H1 (cell line): ENCODE results near the gene NCCRP1. TPM values are rescaled to one million over a fixed set of nuclear protein-coding genes. Genes with fewer than 3 reads are reported as not detected.
A peak's percentile ranks its signal among the peaks of the same experiment; 100 is the strongest.

Experiments used
- CTCF ChIA-PET: fragments of 300-600 bp; sonication (Branson Sonifier 250); formaldehyde crosslinking; loops from one replicate; lab custom pipeline; 2021; ENCODE audit not compliant: partially characterized antibody; lab: Charles Lee
- POLR2A ChIA-PET: fragments of 300-600 bp; sonication (Branson Sonifier 250); formaldehyde crosslinking; loops from one replicate; lab custom pipeline; 2021; ENCODE audit warnings: inconsistent platforms; ENCODE audit not compliant: partially characterized antibody; lab: Charles Lee
- DNase-seq, 2 experiments: peaks; one replicate each; pipeline versions ENCODE4 v3.0.0 to v3.0.0-alpha.2; 2010 to 2022; ENCODE audit warnings: low spot score in 2 of 2, low read depth in 1 of 2, mixed read lengths in 1 of 2
- FAIRE-seq: peaks from 2 replicates; lab custom pipeline; 2011; peaks lifted over from hg19 to GRCh38; lab: Jason Lieb, UNC
- H2AFZ ChIP-seq: 2 replicates; pipeline ENCODE4 v1.8.1; 2012; ENCODE audit warnings: low read length, inconsistent platforms
- H2AK5ac ChIP-seq: 2 replicates; pipeline ENCODE4 v1.6.1; 2013; ENCODE audit warnings: low read depth, low read length
- H2BK120ac ChIP-seq: replicated peaks from 2 replicates; pipeline ENCODE3; 2013; ENCODE audit warnings: low read depth, low read length, inconsistent platforms
- H2BK12ac ChIP-seq: 2 replicates; pipeline ENCODE4 v1.6.1; 2013; ENCODE audit warnings: low read depth, low read length
- H2BK15ac ChIP-seq: 2 replicates; pipeline ENCODE4 v1.6.1; 2013; ENCODE audit warnings: low read length
- H2BK20ac ChIP-seq: 2 replicates; pipeline ENCODE4 v1.6.1; 2013; ENCODE audit warnings: low read length
- H2BK5ac ChIP-seq: 2 replicates; pipeline ENCODE4 v1.6.1; 2013; ENCODE audit warnings: low read depth, low read length
- H3K14ac ChIP-seq: 2 replicates; pipeline ENCODE4 v1.6.1; 2013; ENCODE audit warnings: inconsistent platforms; ENCODE audit not compliant: insufficient read length
- H3K18ac ChIP-seq: 2 replicates; pipeline ENCODE4 v1.6.1; 2013; ENCODE audit warnings: low read length; ENCODE audit errors: extremely low read depth
- H3K23ac ChIP-seq: 2 replicates; pipeline ENCODE4 v1.6.1; 2013; ENCODE audit warnings: inconsistent platforms; ENCODE audit not compliant: insufficient read length
- H3K23me2 ChIP-seq: 2 replicates; pipeline ENCODE4 v1.6.1; 2013; ENCODE audit warnings: low read depth, low read length
- H3K27ac ChIP-seq: 2 replicates; pipeline ENCODE4 v1.6.1; 2011; ENCODE audit warnings: low read depth, low read length, inconsistent platforms
- H3K27me3 ChIP-seq, 4 experiments: replicated peaks in 1 of 4; 1 replicate in 1 of 4; 2 replicates in 3 of 4; pipeline versions ENCODE4 v1.6.1 to v1.8.1; 2011 to 2013; ENCODE audit warnings: low read length in 3 of 4, mild to moderate bottlenecking in 3 of 4, inconsistent platforms in 2 of 4, mixed read lengths in 2 of 4, moderate library complexity in 1 of 4; ENCODE audit not compliant: control insufficient read depth in 3 of 4, insufficient read depth in 3 of 4; ENCODE audit errors: extremely low read depth in 1 of 4
- H3K36me3 ChIP-seq, 4 experiments: 2 replicates each; pipeline versions ENCODE4 v1.6.1 to v1.8.1; 2011 to 2013; ENCODE audit warnings: mild to moderate bottlenecking in 4 of 4, low read length in 3 of 4, moderate library complexity in 2 of 4, control low read depth in 1 of 4, inconsistent platforms in 1 of 4; ENCODE audit not compliant: insufficient read depth in 4 of 4, control insufficient read depth in 2 of 4
- H3K4ac ChIP-seq: replicated peaks from 2 replicates; pipeline ENCODE3; 2013; ENCODE audit warnings: low read length, low read depth, mixed read lengths, inconsistent platforms; ENCODE audit not compliant: insufficient read length
- H3K4me1 ChIP-seq, 4 experiments: replicated peaks in 1 of 4; 1 replicate in 1 of 4; 2 replicates in 3 of 4; pipeline versions ENCODE4 v1.6.1 to v1.8.1; 2011 to 2013; ENCODE audit warnings: low read length in 3 of 4, inconsistent platforms in 2 of 4, mixed read lengths in 1 of 4; ENCODE audit not compliant: insufficient read depth in 4 of 4, control insufficient read depth in 3 of 4
- H3K4me2 ChIP-seq, 2 experiments: 2 replicates each; pipeline versions ENCODE4 v1.6.1 to v1.8.1; 2011 to 2013; ENCODE audit warnings: low read depth in 2 of 2, low read length in 2 of 2, control low read depth in 1 of 2, inconsistent platforms in 1 of 2, mild to moderate bottlenecking in 1 of 2; ENCODE audit not compliant: insufficient read depth in 1 of 2
- H3K4me3 ChIP-seq, 4 experiments: fragments of 200-600, 300-600 bp in 1 of 4; sonication (generic), shearing (Covaris generic), sonication (Bioruptor Twin) in 1 of 4; 2 replicates each; pipeline versions ENCODE4 v1.5.1 to v1.8.1; 2011 to 2016; ENCODE audit warnings: low read length in 4 of 4, low read depth in 3 of 4, control low read depth in 2 of 4, inconsistent platforms in 2 of 4, mild to moderate bottlenecking in 2 of 4, mixed read lengths in 1 of 4, moderate library complexity in 1 of 4; ENCODE audit not compliant: insufficient read depth in 2 of 4; ENCODE audit errors: extremely low read depth in 1 of 4
- H3K56ac ChIP-seq: replicated peaks from 2 replicates; pipeline ENCODE3; 2013; ENCODE audit warnings: low read depth, mild to moderate bottlenecking, mixed read lengths, low read length, inconsistent platforms; ENCODE audit not compliant: insufficient read length
- H3K79me1 ChIP-seq: 2 replicates; pipeline ENCODE4 v1.6.1; 2013; ENCODE audit warnings: low read depth, low read length, control low read depth
- H3K79me2 ChIP-seq, 2 experiments: 2 replicates each; pipeline versions ENCODE4 v1.6.1 to v1.8.1; 2012 to 2013; ENCODE audit warnings: low read length in 2 of 2, mild to moderate bottlenecking in 2 of 2, inconsistent platforms in 1 of 2; ENCODE audit not compliant: insufficient read depth in 2 of 2, control insufficient read depth in 1 of 2
- H3K9ac ChIP-seq, 4 experiments: replicated peaks in 1 of 4; 1 replicate in 1 of 4; 2 replicates in 3 of 4; pipeline versions ENCODE4 v1.6.1 to v1.8.1; 2011 to 2013; ENCODE audit warnings: low read depth in 3 of 4, low read length in 3 of 4, control low read depth in 2 of 4, mild to moderate bottlenecking in 2 of 4, moderate library complexity in 2 of 4, inconsistent platforms in 1 of 4; ENCODE audit errors: extremely low read depth in 1 of 4
- H3K9me3 ChIP-seq, 2 experiments: 2 replicates each; pipeline versions ENCODE4 v1.6.1 to v1.8.1; 2012 to 2013; ENCODE audit warnings: mild to moderate bottlenecking in 2 of 2, moderate library complexity in 2 of 2, control low read depth in 1 of 2, inconsistent platforms in 1 of 2, low read depth in 1 of 2, low read length in 1 of 2, mixed read lengths in 1 of 2; ENCODE audit not compliant: insufficient read depth in 2 of 2
- H4K20me1 ChIP-seq, 2 experiments: replicated peaks in 1 of 2; 2 replicates each; pipeline versions ENCODE3 to v1.8.1; 2011 to 2013; ENCODE audit warnings: inconsistent platforms in 2 of 2, low read length in 2 of 2, mild to moderate bottlenecking in 1 of 2; ENCODE audit not compliant: insufficient read depth in 2 of 2, control insufficient read depth in 1 of 2
- H4K5ac ChIP-seq: 2 replicates; pipeline ENCODE4 v1.6.1; 2013; ENCODE audit warnings: low read length, low read depth, mixed read lengths, inconsistent platforms; ENCODE audit not compliant: insufficient read length
- H4K8ac ChIP-seq: 2 replicates; pipeline ENCODE4 v1.8.0; 2013; ENCODE audit warnings: mild to moderate bottlenecking, moderate library complexity, low read length, inconsistent platforms; ENCODE audit not compliant: insufficient read depth; ENCODE audit errors: extremely low read depth
- H4K91ac ChIP-seq: replicated peaks from 2 replicates; pipeline ENCODE3; 2013; ENCODE audit warnings: low read length, mixed read lengths, inconsistent platforms; ENCODE audit not compliant: insufficient read length
- CBX8 ChIP-seq: fragments of 300-800, 300-1000 bp; sonication (generic); IDR thresholded peaks from 2 replicates; pipeline ENCODE4 v1.7.1; 2016; ENCODE audit warnings: low read depth, low read length, borderline replicate concordance
- CEBPB ChIP-seq: IDR thresholded peaks from 2 replicates; pipeline ENCODE4 v1.6.1; 2012; ENCODE audit warnings: low read depth, low read length
- CREB1 ChIP-seq: IDR thresholded peaks from 2 replicates; pipeline ENCODE4 v1.6.1; 2012; ENCODE audit warnings: inconsistent platforms
- JUN ChIP-seq: IDR thresholded peaks from 2 replicates; pipeline ENCODE4 v1.6.1; 2011; ENCODE audit warnings: low read depth, mild to moderate bottlenecking, improper control_type of control experiment, low read length
- POLR2AphosphoS5 ChIP-seq: IDR thresholded peaks from 2 replicates; pipeline ENCODE4 v1.6.1; 2011; ENCODE audit warnings: low read depth, low read length
- TCF12 ChIP-seq: IDR thresholded peaks from 2 replicates; pipeline ENCODE4 v1.6.1; 2011; ENCODE audit warnings: low read depth, mild to moderate bottlenecking, low read length
- WGBS, 2 experiments: shearing (Covaris generic) in 1 of 2; methylation state at CpG; one replicate each; pipeline versions ENCODE4 v1.1.6 to v1.1.7; 2013 to 2015; ENCODE audit warnings: low lambda C conversion rate in 2 of 2, mixed read lengths in 2 of 2, inconsistent platforms in 1 of 2, low coverage in 1 of 2, missing lambda C conversion rate in 1 of 2; ENCODE audit not compliant: insufficient replicate concordance in 2 of 2, insufficient coverage in 1 of 2, insufficient read length in 1 of 2; ENCODE audit errors: extremely low coverage in 1 of 2, missing lambda C conversion rate in 1 of 2; 5-methylcytosine and 5-hydroxymethylcytosine counted together
- polyA plus RNA-seq, 7 experiments: library from polyadenylated mRNA; depleted of rRNA in 3 of 7; stranded (reverse) in 5 of 7; unstranded in 2 of 7; fragments of >200 nt in 5 of 7; fragments of 200-250 nt in 2 of 7; gene quantifications; 1 replicate in 5 of 7; 2 replicates in 1 of 7; 4 replicates in 1 of 7; pipeline versions ENCODE4 v1.2.1 to v1.2.3, GENCODE V29; 2011 to 2013; ENCODE audit warnings: missing spikeins in 2 of 7, mixed read lengths in 2 of 7
- total RNA-seq: library from RNA; stranded (reverse); fragmentation: NEBNext Ultra II Directional; extraction: Animal tissue kit (Norgen Biotek cat#: 25700); gene quantifications from 2 replicates; pipeline ENCODE4 v1.2.1, GENCODE V29; 2021

The NCCRP1 gene
- total and polyA plus RNA-seq, 2 of the 8 experiments (the other 6 are each of a cell fraction or from before 2014, with no cell fraction given): 2.8 to 7.9 TPM

- no peaks in the 10 kb centered on the region for H3K9me3 ChIP-seq
- H3K27me3 ChIP-seq: peaks cover 0 to 1% (median 0%) of the 10 kb centered on the region in 4 experiments; a peak in 1 of 7 replicates
- H3K4me2 ChIP-seq: no peak overlapping the region
- H4K5ac ChIP-seq: no peak overlapping the region
- H2BK15ac ChIP-seq: peak overlapping the region; percentile 97; the same call in 1 of the 2 replicates
- no peak overlapping the region for H3K4ac ChIP-seq
- peak overlapping the region; percentile 91 for H4K91ac ChIP-seq
- H4K8ac ChIP-seq: no peak overlapping the region; the same call in 1 of the 2 replicates
- H3K56ac ChIP-seq: no peak overlapping the region
- ChIA-PET CTCF (interaction anchor here (0.8 to 5.8 kb wide), 3 partner anchors 8 to 30 kb away, joined by 3 to 27 read pairs (median 5); no protein-coding TSS in a partner anchor), POLR2A (interaction anchor here (1.0 to 1.2 kb wide), 2 partner anchors 12 to 16 kb away, joined by 3 to 4 read pairs; no protein-coding TSS in a partner anchor)
- 94% methylated on average over 23 of the region's 23 CpGs; no CpG with 5 or more reads in 1 of the 2 experiments for WGBS, 2 experiments
- H3K23me2 ChIP-seq: peaks cover 3% of the 10 kb centered on the region; the same call in 1 of the 2 replicates
- no peaks in the 10 kb centered on the region; a peak in 2 of 8 replicates for H3K36me3 ChIP-seq
- H3K4me3 ChIP-seq: no peak overlapping the region
- H3K79me1 ChIP-seq: peaks cover 36% of the 10 kb centered on the region
- TF ChIP-seq CBX8 (no peak), CREB1 (no peak), TCF12 (no peak), CEBPB (no peak), JUN (no peak), POLR2AphosphoS5 (no peak)
- H3K18ac ChIP-seq: no peak overlapping the region; the same call in none of the 2 replicates
- peak overlapping the region in 1 of 4 experiments; percentile 29; a peak in 1 of 7 replicates for H3K9ac ChIP-seq
- H2BK5ac ChIP-seq: peak overlapping the region; percentile 91; the same call in 1 of the 2 replicates
- H4K20me1 ChIP-seq: peaks cover 17 to 32% of the 10 kb centered on the region in 2 experiments
- H3K14ac ChIP-seq: no peak overlapping the region
- H2BK120ac ChIP-seq: no peak overlapping the region
- peak overlapping the region; percentile 22; the same call in 1 of the 2 replicates for H2BK12ac ChIP-seq
- no peak overlapping the region for H2BK20ac ChIP-seq
- H3K79me2 ChIP-seq: peaks cover 0 to 48% of the 10 kb centered on the region in 2 experiments; a peak in 2 of 4 replicates
- peak overlapping the region; percentile 10 for H3K23ac ChIP-seq
- H2AFZ ChIP-seq: no peak overlapping the region
- H3K27ac ChIP-seq: no peak overlapping the region
- peaks cover 4 to 39% (median 20%) of the 10 kb centered on the region in 4 experiments for H3K4me1 ChIP-seq
- DNase-seq (no peak), FAIRE-seq (no peak)
- peak overlapping the region; percentile 44; the same call in 1 of the 2 replicates for H2AK5ac ChIP-seq
Observed at GRCh38 chr19:39157275-39157996, 39.3 kb upstream of the NCCRP1 start.
